AG04450 (cell line): ENCODE results near the gene IBA57. TPM values are rescaled to one million over a fixed set of nuclear protein-coding genes. Genes with fewer than 3 reads are reported as not detected.

Experiments
- CTCF ChIA-PET: fragments of 300-600, 350-600 bp; formaldehyde crosslinking; extraction: SDS; loops from one replicate; lab custom pipeline; 2022; ENCODE audit warnings: antibody characterized with exemption, inconsistent platforms; lab: Charles Lee
- POLR2A ChIA-PET: fragments of 350-600 bp; formaldehyde crosslinking; extraction: SDS; loops from one replicate; lab custom pipeline; 2021; ENCODE audit warnings: antibody characterized with exemption, inconsistent platforms; lab: Yijun Ruan, JAX
- DNase-seq: peaks from one replicate; pipeline ENCODE4 v3.0.0-alpha.2; 2011; ENCODE audit warnings: low read depth, low spot score
- H3K27ac ChIP-seq: one replicate; pipeline ENCODE4 v1.5.1; 2012; ENCODE audit warnings: low read depth, low read length, control low read depth
- H3K27me3 ChIP-seq: one replicate; pipeline ENCODE4 v1.6.0; 2012; ENCODE audit warnings: low read length; ENCODE audit not compliant: control insufficient read depth, insufficient read depth
- H3K4me3 ChIP-seq: 2 replicates; pipeline ENCODE4 v1.5.1; 2011; ENCODE audit warnings: mild to moderate bottlenecking, low read depth, low read length, control low read depth
- H3K9me3 ChIP-seq: 2 replicates; pipeline ENCODE4 v1.5.1; 2012; ENCODE audit warnings: low read length; ENCODE audit not compliant: control insufficient read depth, insufficient read depth
- CTCF ChIP-seq: IDR thresholded peaks from 2 replicates; pipeline ENCODE4 v1.5.1; 2011; ENCODE audit warnings: low read depth, low read length, control low read depth, inconsistent platforms
- polyA plus RNA-seq: library from polyadenylated mRNA; depleted of rRNA; stranded (reverse); fragments of >200 nt; gene quantifications from 2 replicates; pipeline ENCODE4 v1.2.3, GENCODE V29; 2011

The IBA57 gene
- polyA plus RNA-seq, 1 experiment, result 1.4 TPM

DNA sequence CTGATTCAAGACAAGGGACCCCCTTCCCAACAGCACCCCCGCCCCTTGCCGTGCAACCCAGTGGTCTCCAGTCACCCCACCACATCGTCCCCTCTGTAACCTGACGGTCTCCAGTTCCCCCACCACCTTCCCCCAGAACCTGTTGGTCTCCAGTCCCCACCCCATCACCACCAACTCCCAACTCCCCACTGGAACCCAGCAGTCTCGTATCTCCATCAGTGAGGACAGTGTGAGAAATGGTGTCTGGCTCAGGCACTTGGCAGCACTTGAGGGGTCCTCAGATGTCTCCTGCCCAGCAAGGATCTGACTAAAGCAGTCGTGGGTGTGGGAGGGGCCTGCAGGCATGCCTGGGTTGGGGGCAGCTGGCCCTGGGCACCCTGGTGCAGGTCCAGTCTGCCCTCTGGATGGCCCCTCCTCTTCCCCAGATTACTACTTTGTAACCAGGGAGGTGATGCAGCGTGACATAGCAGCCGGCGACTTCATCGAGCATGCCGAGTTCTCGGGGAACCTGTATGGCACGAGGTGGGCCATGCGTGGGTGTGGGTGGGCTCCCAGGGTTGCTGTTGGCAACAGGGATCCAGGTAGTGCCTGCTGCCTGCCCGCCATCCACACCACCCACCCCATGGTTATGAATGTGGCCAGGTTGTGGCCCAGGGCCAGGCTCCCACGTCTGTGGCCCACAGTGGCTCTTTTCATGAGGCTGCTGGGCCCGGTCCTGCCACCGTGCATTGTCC is 19.0 kb upstream of the IBA57 start:
- POLR2A ChIA-PET, result no interaction called here
- no peaks in the 10 kb centered on the region for H3K27me3 ChIP-seq
- no peak for DNase-seq
- no peak overlapping the region for H3K27ac ChIP-seq
- no peak for TF ChIP-seq CTCF
- CTCF ChIA-PET, result no interaction called here
- no peaks in the 10 kb centered on the region; the same call in 1 of the 2 replicates for H3K9me3 ChIP-seq
- H3K4me3 ChIP-seq, result no peak overlapping the region

DNA sequence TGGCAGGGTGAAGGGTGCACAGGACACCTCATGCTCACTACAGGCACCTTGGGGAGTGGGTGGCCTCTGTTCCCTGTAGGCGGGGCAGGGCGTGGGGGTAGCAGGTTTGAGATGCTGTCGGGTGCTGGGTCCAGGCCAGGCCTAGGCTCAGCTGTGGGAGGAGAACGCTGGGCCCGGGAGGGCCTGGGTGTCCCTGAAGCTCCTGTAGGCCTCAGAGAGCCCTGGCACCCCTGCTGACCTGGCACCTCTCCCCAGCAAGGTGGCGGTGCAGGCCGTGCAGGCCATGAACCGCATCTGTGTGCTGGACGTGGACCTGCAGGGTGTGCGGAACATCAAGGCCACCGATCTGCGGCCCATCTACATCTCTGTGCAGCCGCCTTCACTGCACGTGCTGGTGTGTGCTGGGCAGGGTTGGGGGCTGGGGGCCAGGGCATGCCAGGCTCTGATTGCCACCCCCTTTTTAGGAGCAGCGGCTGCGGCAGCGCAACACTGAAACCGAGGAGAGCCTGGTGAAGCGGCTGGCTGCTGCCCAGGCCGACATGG is 18.4 kb upstream of the IBA57 start:
- no peak for TF ChIP-seq CTCF
- Histone ChIP-seq H3K27me3 (no peaks in the 10 kb centered on the region), H3K4me3 (no peak overlapping the region), H3K9me3 (no peaks in the 10 kb centered on the region; the same call in 1 of the 2 replicates), H3K27ac (no peak overlapping the region)
- no peak for DNase-seq
- ChIA-PET CTCF (no interaction called here), POLR2A (no interaction called here)

- no peak overlapping the region for H3K27ac ChIP-seq
- no peak for TF ChIP-seq CTCF
- no peak overlapping the region for H3K4me3 ChIP-seq
- ChIA-PET POLR2A (interaction anchor here (0.9 kb wide), 1 partner anchor 18 kb away, joined by 3 read pairs; the partner anchor contains the start of gene IBA57), CTCF (interaction anchor here (2.2 kb wide), 1 partner anchor 18 kb away, joined by 13 read pairs; the partner anchor contains the start of gene IBA57)
- H3K27me3 ChIP-seq, result no peaks in the 10 kb centered on the region
- DNase-seq, result no peak
- no peaks in the 10 kb centered on the region; the same call in 1 of the 2 replicates for H3K9me3 ChIP-seq
These were observed 17.8 kb upstream of the IBA57 start for GRCh38 chr1:228147768-228148167.

- POLR2A ChIA-PET, result interaction anchor here (0.9 kb wide), 1 partner anchor 17 kb away, joined by 3 read pairs; the partner anchor contains the start of gene IBA57
- no peak for TF ChIP-seq CTCF
- DNase-seq, result no peak
- no peak overlapping the region for H3K27ac ChIP-seq
- H3K9me3 ChIP-seq, result no peaks in the 10 kb centered on the region; the same call in 1 of the 2 replicates
- no peaks in the 10 kb centered on the region for H3K27me3 ChIP-seq
- H3K4me3 ChIP-seq, result no peak overlapping the region
- CTCF ChIA-PET, result interaction anchor here (1.3 to 2.2 kb wide), 2 partner anchors 17 to 18 kb away, joined by 4 to 13 read pairs; partner anchors contain the start of gene IBA57
These were observed 17.3 kb upstream of the IBA57 start for GRCh38 chr1:228148196-228148861.
